HK-2 (cell line): ENCODE results near the gene C1QTNF1.
A peak's percentile ranks its signal among the peaks of the same experiment; 100 is the strongest.
"Not testable (repeated sequence)": the region's sequence is repeated elsewhere in the genome, so short reads cannot be mapped to it uniquely, and the experiment has no call there.

Source experiments
- DNase-seq: peaks from one replicate; pipeline ENCODE4 v3.0.0-alpha.2; 2018; ENCODE audit not compliant: unreplicated experiment

C1QTNF1 gene

DNA sequence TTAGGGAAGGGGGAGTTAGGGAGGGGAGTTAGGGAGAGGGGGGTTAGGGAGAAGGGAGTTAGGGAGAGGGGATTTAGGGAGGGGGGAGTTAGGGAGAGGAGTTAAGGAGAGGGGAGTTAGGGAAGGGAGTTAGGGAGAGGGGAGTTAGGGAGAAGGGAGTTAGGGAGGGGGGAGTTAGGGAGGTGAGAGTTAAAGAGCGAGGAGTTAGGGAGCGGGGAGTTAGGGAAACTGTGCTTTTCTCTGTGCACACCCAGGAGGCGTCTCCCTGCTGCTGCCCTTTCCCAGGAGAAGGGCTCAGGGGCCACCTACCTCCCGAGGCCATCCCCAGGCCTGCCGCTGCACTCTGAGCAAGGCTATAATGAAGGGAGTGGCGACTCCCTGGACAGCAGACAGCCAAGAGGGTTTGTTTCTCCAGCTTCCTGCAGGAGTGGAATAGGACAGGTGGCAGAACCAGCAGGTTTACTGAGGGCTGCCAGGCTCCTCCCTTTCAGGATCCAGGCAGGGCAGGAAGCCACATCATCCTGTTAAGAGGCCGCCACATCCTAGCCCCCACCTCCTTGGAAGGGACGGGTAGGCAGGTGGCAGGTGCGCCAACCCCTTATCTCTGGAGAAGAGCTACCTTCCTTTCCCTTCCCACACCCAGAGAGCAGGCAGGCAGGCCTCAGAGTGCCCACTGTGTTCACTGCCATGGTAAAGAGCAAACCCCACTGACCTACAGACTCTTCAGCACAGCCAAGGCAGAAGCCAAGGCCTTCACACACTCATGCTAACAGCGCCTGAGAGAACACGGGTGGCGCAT is 18.7 kb upstream of the C1QTNF1 start:
- no peak for DNase-seq

GRCh38 chr17:79006046-79006445 is 17.9 kb upstream of the C1QTNF1 start:
- DNase-seq: no peak

- no peak for DNase-seq
Observed at GRCh38 chr17:79006794-79007503, 17.0 kb upstream of the C1QTNF1 start.

DNA sequence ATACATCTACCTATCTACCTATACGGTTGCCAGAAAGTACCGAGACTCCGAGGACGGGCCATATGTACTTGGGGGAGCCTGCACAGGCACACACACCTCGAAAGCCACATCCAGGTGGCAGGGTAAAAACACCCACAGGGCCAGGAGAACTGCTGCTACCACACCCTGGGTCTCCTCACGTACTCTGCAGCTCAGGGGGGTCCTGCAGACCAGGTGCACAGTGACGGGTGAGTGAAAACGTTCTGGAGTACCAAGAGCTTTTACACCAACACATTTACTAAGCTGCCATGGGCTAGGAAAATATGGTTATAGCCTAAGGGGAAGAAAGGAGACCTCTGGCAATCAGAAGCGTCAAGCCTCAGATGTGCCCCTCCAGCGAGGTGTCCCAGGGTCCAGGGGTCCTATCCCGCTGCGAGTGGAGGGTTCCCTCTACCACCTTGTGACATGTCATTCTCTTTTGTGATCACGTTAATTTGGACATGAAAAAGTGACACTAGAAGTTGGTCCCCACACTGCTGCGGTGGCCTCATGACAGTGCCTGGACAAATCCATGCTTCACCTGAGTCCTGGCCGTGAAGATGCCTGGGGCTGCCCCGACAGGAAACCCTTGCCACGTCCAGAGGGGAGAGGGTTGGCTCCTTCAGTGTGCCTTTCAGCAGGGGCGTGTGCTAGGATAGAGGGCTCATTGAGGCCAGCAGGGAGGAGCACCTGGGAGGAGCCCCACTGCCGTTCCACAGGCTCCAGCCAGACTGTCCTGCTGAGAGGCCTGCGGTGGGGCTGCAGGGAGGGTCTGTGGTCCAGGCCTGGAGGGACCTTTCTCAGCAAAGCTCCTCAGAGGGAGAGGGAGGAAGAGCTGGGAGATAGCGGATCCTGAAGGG is 16.2 kb upstream of the C1QTNF1 start:
- DNase-seq: no peak

- no peak for DNase-seq
Observed at GRCh38 chr17:79008666-79009387, 15.1 kb upstream of the C1QTNF1 start.

DNA sequence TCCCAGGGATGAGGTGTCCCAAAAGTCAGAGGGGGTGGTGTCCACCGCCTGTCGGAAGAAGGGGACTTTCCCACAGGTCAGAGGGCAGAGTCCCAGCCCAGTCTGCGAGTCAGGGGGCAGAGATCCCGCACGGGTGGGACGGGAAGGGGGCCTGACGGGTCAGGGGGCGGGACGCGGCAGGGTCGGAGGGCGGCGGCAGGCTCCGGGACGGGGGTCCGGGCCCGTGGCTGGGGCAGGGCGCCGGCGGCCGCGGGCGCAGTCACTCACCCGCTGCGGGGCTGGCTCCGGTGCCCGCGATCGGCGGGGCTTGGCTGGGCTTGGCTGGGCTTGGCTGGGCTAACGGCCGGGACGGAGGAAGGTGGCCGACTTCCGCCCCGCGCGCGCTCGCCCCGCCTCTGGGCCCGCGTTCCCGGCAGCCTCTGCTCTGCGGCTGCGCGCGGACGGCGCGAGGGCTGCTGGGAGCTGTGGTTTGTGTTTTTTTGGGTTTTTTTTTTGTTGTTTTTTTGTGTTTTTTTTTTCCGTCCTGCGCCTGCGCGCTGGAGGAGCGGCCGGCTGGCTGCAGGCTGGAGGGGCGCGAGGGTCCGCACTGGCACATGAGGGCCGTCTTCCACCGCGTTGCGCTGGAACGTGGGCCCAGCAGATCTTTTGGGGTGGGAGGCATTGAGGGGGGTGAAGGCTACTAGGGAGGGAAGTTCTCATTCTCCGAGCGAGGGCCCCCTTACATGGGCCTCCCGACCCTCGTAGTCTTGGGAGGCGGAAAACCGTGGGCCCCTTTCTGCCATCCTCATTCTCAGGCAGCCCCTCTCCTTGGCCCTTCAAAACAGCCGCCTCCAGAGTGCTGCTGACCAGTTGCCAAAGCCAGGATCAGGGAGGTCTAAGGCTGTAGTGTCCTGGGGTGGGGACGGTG is 14.3 kb upstream of the C1QTNF1 start, which contains the start of gene CANT1:
CANT1 (minus strand) TSS at position 368 of the 907 bp plus-strand sequence. CDS start 12,142 bp downstream, outside the sequence.
- DNase-seq: peak; percentile 80

GRCh38 chr17:79010304-79010646 is 13.7 kb upstream of the C1QTNF1 start:
- DNase-seq: no peak

DNA sequence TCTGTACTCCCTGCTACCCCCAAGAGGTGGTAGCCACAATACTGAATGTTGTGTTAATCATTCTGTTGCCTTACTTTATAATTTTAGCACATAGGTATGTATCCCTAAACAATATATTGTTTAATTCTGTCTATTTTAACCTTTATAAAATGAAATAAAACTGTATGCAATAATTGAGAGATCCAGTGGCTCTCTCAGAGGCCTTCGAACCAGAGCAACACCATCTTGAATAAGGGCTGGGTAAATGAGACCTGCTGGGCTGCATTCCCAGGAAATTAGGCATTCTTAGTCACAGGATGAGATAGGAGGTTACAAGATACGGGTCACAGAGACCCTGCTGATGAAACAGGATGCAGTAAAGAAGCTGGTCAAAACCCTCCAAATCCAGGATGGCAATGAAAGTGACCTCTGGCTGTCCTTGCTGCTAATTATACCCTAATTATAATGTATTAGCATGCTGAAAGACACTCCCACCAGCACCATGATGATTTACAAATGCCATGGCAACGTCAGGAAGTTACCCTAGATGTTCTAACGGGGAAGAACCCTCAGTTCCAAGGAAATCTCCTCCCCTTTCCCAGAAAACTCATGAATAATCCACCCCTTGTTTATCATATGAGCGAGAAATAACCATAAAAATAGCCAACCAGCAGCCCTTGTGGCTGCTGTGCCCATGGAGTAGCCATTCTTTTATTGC is 12.4 kb upstream of the C1QTNF1 start:
- DNase-seq: no peak

DNA sequence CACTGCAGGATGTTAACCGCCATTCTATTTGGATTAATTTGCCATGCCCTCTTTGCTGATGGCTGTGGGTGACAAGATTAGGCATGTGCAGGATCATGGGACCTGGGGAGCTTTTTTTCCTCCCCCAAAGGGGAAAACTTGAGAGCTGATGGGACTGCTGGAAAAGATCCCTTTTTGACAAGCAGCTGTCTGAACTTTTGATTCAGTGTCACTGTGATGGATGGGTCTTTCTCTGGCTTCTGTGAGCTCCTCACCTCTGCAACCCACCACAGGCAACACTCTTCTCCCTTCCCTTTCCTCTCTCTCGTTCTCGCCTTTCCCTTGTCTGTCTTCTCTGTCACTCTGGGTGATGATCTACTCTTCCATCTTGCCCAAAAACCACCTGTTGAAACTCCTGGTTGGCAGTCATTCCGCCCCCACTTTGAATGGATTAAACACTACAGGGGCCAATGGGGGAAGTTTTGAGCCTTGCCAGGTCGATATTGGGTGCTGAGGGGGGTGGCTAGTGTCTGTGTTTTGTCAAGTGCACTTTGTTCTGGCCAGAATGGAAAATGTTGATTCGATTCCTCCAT is 11.3 kb upstream of the C1QTNF1 start:
- no peak for DNase-seq

- DNase-seq: no peak
Observed at GRCh38 chr17:79014158-79014758, 9.7 kb upstream of the C1QTNF1 start.

GRCh38 chr17:79017546-79018369 is 6.2 kb upstream of the C1QTNF1 start:
- DNase-seq: no peak

DNA sequence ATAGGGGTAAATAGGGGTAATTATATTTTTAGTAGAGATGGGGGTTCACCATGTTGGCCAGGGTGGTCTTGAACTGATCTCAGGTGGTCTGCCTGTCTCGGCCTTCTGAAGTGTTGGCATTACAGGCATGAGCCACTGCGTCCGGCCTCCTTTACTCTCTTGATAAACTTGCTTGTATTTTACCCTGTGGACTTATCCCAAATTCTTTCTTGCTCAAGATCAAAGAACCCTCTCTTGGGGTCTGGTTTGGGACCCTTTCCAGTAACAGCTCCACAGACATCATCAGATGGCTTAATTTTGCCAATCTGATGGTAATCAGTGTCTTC is 5.6 kb upstream of the C1QTNF1 start:
- DNase-seq: no peak

DNA sequence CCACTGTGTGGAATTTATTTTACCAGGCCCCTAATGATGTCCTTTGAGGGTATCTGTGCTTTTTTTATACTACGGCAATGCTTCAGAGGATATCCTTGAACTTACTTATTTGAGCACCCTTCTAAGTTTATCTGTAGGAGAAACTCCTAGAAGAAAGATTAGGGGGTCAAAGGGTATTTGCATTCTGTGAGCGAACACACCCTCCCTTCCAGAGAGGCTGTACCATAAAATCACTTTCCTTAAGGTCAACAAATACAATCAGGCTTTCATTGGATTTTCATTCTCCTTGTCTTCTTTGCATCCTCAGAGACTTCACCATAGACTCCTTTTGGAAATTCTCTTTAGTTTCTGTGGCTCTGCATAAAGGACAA is 4.7 kb upstream of the C1QTNF1 start:
- DNase-seq: no peak

GRCh38 chr17:79019632-79020584 is 4.1 kb upstream of the C1QTNF1 start:
- DNase-seq: peak; percentile 30

- DNase-seq: no peak
Observed at GRCh38 chr17:79020631-79021301, 3.2 kb upstream of the C1QTNF1 start.

DNA sequence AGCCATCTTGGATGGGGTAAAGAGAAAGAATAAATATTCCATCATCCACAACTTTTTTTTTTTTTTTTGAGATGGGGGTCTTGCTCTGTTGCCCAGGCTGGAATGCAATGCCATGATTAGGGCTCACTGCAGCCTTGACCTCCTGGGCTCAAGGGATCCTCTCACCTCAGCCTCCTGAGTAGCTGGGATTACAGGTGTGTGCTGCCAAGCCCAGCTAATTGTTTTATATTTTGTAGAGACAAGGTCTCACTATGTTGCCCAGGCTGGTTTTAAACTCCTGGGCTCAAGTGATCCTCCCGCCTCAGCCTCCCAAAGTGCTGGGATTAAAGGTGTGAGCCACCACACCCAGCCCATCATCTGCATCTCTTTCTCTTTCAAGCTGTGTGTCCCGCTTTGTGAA is 2.0 kb upstream of the C1QTNF1 start:
- DNase-seq: not testable (repeated sequence)

DNA sequence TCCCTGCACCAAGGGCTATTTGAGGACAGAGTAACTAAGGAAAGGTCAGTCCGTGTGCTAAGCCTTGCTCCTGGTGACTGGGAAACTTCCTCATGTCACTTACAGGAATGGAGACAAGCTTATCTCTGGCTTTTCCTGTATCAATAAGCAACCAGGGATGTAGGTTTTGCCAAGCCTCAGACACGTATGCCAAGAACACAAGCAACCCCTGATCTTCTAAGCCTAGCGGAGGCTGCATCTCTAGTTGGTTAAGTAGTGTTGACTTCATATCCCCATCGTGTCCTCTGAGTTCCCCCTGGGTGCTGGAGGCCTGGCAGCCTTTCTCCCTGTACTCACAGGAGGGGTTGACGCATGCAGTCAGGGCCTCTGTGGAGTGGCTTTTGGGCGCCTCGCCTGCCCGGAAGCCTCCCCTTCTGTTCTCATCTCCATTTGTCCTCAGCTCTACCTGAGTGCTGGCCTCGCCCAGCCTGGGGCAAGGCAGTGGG is 1.4 kb upstream of the C1QTNF1 start:
- DNase-seq: no peak
